Fibroblast of lung (primary cell): ENCODE results near the gene ILDR1.

Experiments
- CTCF ChIP-seq, 2 donors: IDR thresholded peaks in 1 of 2; conservative IDR thresholded peaks in 1 of 2; 1 replicate in 1 of 2; 2 replicates in 1 of 2; pipeline ENCODE4 v1.5.1; 2011 to 2012; ENCODE audit warnings: low read length in 2 of 2, control low read depth in 1 of 2, inconsistent platforms in 1 of 2, low read depth in 1 of 2, mild to moderate bottlenecking in 1 of 2
- EZH2 ChIP-seq: IDR thresholded peaks from 2 replicates; pipeline ENCODE4 v1.5.1; 2012; ENCODE audit warnings: low read length, control low read depth, mild to moderate bottlenecking; ENCODE audit errors: missing control alignments

GRCh38 chr3:122012821-122013220 lies 9.2 kb downstream of the ILDR1 start:
- no peak for TF ChIP-seq CTCF (conservative IDR thresholded peaks at IDR 0.05 in 1 of 2, IDR thresholded peaks at IDR 0.05 in 1 of 2; ENCODE audit: low read depth in 1 of 2, low read length in 2 of 2)
- TF ChIP-seq EZH2, result no peak
